NB4 (cell line): ENCODE results near the gene ATG101.

Experiments used
- DNase-seq: peaks from one replicate; pipeline ENCODE4 v3.0.0; 2010; ENCODE audit warnings: low read depth
- H3K4me3 ChIP-seq: one replicate; pipeline ENCODE4 v1.5.1; 2011; ENCODE audit warnings: mild to moderate bottlenecking, low read depth, low read length, moderate library complexity
- CTCF ChIP-seq: IDR thresholded peaks from one replicate; pipeline ENCODE4 v1.5.1; 2012; ENCODE audit warnings: low read depth, low read length
- MAX ChIP-seq: IDR thresholded peaks from 2 replicates; pipeline ENCODE4 v1.6.1; 2011; ENCODE audit warnings: low read depth, low read length
- MYC ChIP-seq: IDR thresholded peaks from 2 replicates; pipeline ENCODE4 v1.6.1; 2011; ENCODE audit warnings: low read depth, low read length
- POLR2A ChIP-seq: IDR thresholded peaks from 2 replicates; pipeline ENCODE4 v1.6.1; 2011; ENCODE audit warnings: mild to moderate bottlenecking; ENCODE audit not compliant: insufficient read length; ENCODE audit errors: extremely low read depth

ATG101 gene

GRCh38 chr12:52086944-52087835, 17.4 kb downstream of the ATG101 start:
- H3K4me3 ChIP-seq, result no peak overlapping the region
- TF ChIP-seq CTCF (no peak), MYC (no peak), POLR2A (no peak), MAX (no peak)
- DNase-seq, result no peak

GRCh38 chr12:52087961-52088820, 18.4 kb downstream of the ATG101 start:
- TF ChIP-seq POLR2A (no peak), MAX (no peak), MYC (no peak), CTCF (no peak)
- H3K4me3 ChIP-seq, result no peak overlapping the region
- DNase-seq, result no peak

GRCh38 chr12:52089491-52089890, 19.7 kb downstream of the ATG101 start:
- no peak for DNase-seq
- TF ChIP-seq CTCF (no peak), MYC (no peak), MAX (no peak), POLR2A (no peak)
- H3K4me3 ChIP-seq, result no peak overlapping the region

GRCh38 chr12:52090291-52090690, 20.5 kb downstream of the ATG101 start:
- no peak overlapping the region for H3K4me3 ChIP-seq
- TF ChIP-seq POLR2A (no peak), MAX (no peak), MYC (no peak), CTCF (no peak)
- no peak for DNase-seq

- no peak for DNase-seq
- no peak overlapping the region for H3K4me3 ChIP-seq
Observed at GRCh38 chr12:52091061-52091460, 21.3 kb downstream of the ATG101 start.

More at GRCh38 chr12:52091061-52091460, 21.3 kb downstream of the ATG101 start:
- no peak for TF ChIP-seq POLR2A
- no peak for TF ChIP-seq CTCF
- no peak for TF ChIP-seq MAX
- TF ChIP-seq MYC, result no peak
